Bronchial epithelial cell (primary cell): Measurements from ENCODE around the gene PKN1. TPM values are rescaled to one million over a fixed set of nuclear protein-coding genes. Genes with fewer than 3 reads are reported as not detected.

Experiments used
- DNase-seq: peaks from one replicate; pipeline ENCODE4 v3.0.0-alpha.2; 2010; ENCODE audit warnings: low read depth
- FAIRE-seq: peaks from 2 replicates; lab custom pipeline; 2011; peaks lifted over from hg19 to GRCh38; lab: Jason Lieb, UNC
- H3K27me3 ChIP-seq: 2 replicates; pipeline ENCODE4 v1.5.1; 2011; ENCODE audit warnings: low read length; ENCODE audit not compliant: control insufficient read depth, insufficient read depth
- H3K36me3 ChIP-seq: 2 replicates; pipeline ENCODE4 v1.5.1; 2011; ENCODE audit warnings: low read length; ENCODE audit not compliant: control insufficient read depth, insufficient read depth
- H3K4me3 ChIP-seq: 2 replicates; pipeline ENCODE4 v1.5.1; 2011; ENCODE audit warnings: mild to moderate bottlenecking, low read depth, low read length, control low read depth
- total RNA-seq: library from RNA; depleted of rRNA; stranded (reverse); fragments of >200 nt; gene quantifications from 2 replicates; pipeline ENCODE4 v1.2.1, GENCODE V29; 2014
- TF ChIP-seq, protein P1 (sequence below): IDR thresholded peaks from 2 replicates; pipeline ENCODE4 v1.5.1; 2011; ENCODE audit warnings: mild to moderate bottlenecking, moderate library complexity, low read length, control low read depth, inconsistent platforms; ENCODE audit not compliant: insufficient read depth, severe bottlenecking

The PKN1 gene
- total RNA-seq, 1 donor from 2014 or later = 32.9 TPM

DNA sequence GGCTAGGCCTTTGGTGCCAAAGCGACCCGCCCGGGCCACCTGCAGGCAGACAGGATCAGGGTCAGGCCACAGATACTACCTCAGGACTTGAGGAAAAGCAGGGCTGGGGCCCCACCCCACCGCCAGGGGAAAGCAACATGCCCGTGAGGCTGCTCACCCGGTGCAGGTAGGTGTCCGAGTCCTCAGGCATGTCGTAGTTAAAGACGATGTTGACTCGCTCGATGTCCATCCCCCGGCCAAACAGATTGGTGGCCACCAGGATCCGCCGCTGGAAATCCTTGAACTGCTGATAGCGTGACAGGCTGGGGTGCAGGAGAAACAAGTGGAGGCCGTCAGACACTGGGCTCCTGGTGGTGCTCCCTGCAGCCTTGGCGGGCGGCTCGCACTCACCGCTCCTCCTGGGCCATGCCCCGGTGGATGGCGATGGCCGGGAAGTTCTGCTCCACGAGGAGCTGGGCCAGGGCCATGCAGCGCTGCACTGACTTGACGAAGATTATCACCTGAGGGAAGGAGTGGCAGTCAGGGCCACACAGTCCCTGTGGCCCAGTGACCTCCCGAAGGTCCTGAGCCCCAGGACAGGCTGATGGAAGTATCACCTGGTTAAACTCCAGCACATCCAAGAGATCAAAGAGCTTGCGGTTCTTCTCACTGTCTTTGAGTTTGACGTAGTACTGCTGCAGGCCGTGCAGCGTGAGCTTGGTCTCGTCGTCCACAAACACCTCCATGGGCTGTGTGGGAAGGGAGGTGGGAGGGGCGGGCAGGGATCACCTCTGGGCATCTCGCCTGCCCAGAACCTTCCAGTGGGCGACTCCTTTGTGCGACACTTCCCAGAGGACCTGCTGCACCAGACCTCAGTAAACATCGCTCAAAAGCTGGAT lies 23.7 kb upstream of the PKN1 start:
- no peaks in the 10 kb centered on the region for H3K27me3 ChIP-seq
- TF ChIP-seq, protein P1, sequence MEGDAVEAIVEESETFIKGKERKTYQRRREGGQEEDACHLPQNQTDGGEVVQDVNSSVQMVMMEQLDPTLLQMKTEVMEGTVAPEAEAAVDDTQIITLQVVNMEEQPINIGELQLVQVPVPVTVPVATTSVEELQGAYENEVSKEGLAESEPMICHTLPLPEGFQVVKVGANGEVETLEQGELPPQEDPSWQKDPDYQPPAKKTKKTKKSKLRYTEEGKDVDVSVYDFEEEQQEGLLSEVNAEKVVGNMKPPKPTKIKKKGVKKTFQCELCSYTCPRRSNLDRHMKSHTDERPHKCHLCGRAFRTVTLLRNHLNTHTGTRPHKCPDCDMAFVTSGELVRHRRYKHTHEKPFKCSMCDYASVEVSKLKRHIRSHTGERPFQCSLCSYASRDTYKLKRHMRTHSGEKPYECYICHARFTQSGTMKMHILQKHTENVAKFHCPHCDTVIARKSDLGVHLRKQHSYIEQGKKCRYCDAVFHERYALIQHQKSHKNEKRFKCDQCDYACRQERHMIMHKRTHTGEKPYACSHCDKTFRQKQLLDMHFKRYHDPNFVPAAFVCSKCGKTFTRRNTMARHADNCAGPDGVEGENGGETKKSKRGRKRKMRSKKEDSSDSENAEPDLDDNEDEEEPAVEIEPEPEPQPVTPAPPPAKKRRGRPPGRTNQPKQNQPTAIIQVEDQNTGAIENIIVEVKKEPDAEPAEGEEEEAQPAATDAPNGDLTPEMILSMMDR = no peak
- FAIRE-seq (peak; percentile 7), DNase-seq (no peak)
- H3K36me3 ChIP-seq = peaks cover 40% of the 10 kb centered on the region
- H3K4me3 ChIP-seq = no peak overlapping the region

GRCh38 chr19:14410091-14411051 lies 22.7 kb upstream of the PKN1 start:
- no peak for DNase-seq
- H3K4me3 ChIP-seq = no peak overlapping the region
- H3K27me3 ChIP-seq = no peaks in the 10 kb centered on the region
- H3K36me3 ChIP-seq = peaks cover 40% of the 10 kb centered on the region
- no peak for FAIRE-seq
- TF ChIP-seq, protein P1 = no peak

DNA sequence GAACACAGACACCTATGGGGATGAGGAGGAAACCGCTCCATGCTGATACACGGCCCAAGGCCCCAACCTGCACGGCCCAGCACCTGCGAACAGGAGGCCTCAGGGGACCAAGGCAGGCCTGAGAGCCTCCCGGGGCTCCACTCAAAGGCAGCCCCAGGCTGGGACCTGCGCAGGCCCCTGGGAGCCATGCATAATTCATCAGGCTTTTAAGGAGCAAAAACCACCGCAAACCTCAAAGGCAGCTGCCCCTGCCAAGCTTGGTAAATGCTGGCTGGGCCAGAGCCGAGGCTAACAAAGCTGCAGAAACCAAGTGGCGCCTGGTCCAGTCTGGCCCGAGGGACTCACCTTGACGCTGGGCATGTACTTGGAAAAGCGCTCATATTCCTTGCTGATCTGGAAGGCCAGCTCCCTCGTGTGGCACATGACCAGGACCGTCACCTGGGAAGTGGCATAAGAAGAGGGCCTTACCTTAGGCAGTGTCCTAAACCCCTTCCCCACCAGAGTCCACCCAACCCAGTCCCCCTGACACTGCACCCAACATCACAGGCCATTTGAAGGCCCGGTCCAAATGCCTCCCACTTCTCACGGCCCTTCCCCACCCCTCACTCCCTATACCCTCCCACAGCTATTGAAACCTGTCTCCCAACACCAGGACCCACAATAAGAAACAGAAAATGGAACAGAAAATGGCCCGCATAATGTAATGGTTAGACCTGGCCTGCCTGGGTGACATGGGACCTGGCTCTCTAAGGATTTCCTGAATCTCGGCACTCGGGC lies 21.8 kb upstream of the PKN1 start:
- H3K36me3 ChIP-seq = peaks cover 44% of the 10 kb centered on the region
- FAIRE-seq = no peak

GRCh38 chr19:14411938-14412245 lies 21.2 kb upstream of the PKN1 start:
- no peaks in the 10 kb centered on the region for H3K27me3 ChIP-seq
- peaks cover 44% of the 10 kb centered on the region for H3K36me3 ChIP-seq
- no peak for DNase-seq
- TF ChIP-seq, protein P1 = no peak
- no peak for FAIRE-seq
- no peak overlapping the region for H3K4me3 ChIP-seq

More for the DNA sequence above, 21.8 kb upstream of the PKN1 start:
- Histone ChIP-seq H3K27me3 (no peaks in the 10 kb centered on the region), H3K4me3 (no peak overlapping the region)
- DNase-seq = no peak
- TF ChIP-seq, protein P1 = no peak

DNA sequence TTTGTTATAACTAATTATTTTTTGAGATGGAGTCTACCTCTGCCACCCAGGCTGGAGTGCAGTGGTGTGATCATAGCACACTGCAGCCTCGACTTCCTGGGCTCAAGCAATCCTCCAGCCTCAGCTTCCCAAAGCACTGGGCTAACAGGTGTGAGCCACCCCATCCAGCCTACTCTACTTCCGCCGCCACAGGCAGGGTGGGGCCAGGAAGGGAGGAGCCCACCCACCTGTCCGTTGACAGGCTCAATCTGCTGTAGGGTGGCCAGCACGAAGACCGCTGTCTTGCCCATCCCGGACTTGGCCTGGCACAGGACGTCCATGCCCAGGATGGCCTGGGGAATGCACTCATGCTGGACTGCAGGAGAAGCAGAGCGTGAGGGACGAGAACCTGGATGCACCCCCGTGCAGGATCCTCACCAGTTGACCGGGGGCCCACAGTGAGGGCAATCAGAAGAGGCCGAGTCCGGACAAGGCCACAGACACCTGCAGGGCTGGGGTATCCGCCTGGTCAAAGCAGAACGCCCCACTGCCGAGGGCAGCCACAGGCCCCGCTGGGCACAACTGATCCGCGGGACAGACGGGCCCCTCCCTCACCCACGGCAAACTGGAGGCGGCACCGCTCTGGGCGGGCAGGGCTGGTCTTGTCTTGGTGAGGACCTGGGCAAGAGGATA lies 20.6 kb upstream of the PKN1 start:
- DNase-seq (no peak), FAIRE-seq (no peak)
- peaks cover 44% of the 10 kb centered on the region for H3K36me3 ChIP-seq
- H3K4me3 ChIP-seq = no peak overlapping the region
- TF ChIP-seq, protein P1 = no peak
- no peaks in the 10 kb centered on the region for H3K27me3 ChIP-seq
